ENCODE results near the gene MAN2B1. TPM values are rescaled to one million over a fixed set of nuclear protein-coding genes. Genes with fewer than 3 reads are reported as not detected.
"Not testable (repeated sequence)": the region's sequence is repeated elsewhere in the genome, so short reads cannot be mapped to it uniquely, and the experiment has no call there.

The MAN2B1 gene
- total RNA-seq, 1 donor from 2014 or later, result 120 TPM

DNA sequence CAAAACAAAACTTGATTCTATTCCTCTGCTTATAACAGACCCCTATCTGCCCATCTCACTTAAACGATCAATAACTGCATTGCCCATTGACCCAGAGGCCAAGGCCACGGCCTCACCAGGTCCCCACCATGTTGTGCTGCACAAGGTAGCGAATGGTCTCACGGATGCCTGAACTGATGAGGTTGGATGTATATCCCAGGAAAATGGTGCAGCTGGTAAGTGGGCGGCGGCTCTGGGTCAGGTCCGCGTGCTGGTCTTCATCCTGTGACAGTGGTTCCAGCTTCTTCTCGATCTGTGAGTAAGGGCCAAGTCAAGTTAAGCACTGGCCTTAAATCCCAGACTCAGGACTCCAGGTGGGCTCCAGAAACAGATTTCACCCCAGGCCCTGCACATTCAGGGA is 13.5 kb upstream of the MAN2B1 start:
- Mint-ChIP-seq H3K4me1 (ENCODE audit: low read depth) (peaks cover 5% of the 10 kb centered on the region), H3K36me3 (ENCODE audit: insufficient read depth) (peaks cover 15% of the 10 kb centered on the region), H3K9me3 (ENCODE audit: low read depth) (no peaks in the 10 kb centered on the region), H3K27me3 (no peaks in the 10 kb centered on the region), H3K27ac (no peak overlapping the region), H3K4me3 (ENCODE audit: low read depth) (peak overlapping the region; percentile 50)
- no peak for DNase-seq (ENCODE audit: low spot score, unreplicated experiment)
- TF ChIP-seq CTCF (IDR thresholded peaks at IDR 0.05; ENCODE audit: unreplicated experiment), result no peak

DNA sequence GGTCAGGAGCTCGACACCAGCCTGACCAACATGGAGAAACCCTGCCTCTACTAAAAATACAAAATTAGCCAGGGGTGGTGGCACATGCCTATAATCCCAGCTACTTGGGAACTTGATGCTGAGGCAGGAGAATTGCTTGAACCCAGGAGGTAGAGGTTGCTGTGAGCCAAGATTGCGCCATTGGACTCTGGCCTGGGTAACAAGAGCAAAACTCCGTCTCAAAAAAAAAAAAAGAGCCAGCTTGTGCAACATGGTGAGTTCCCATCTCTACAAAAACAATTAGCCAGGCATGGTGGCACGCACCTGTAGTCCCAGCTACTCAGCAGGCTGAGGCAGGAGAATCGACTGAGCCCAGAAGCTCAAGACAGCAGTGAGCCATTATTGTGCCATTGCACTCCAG is 11.5 kb upstream of the MAN2B1 start:
- peaks cover 22% of the 10 kb centered on the region for H3K36me3 Mint-ChIP-seq (ENCODE audit: insufficient read depth)
- not testable (repeated sequence) for H3K4me3 Mint-ChIP-seq (ENCODE audit: low read depth); H3K27me3 Mint-ChIP-seq; DNase-seq (ENCODE audit: low spot score, unreplicated experiment); H3K27ac Mint-ChIP-seq; H3K9me3 Mint-ChIP-seq (ENCODE audit: low read depth); H3K4me1 Mint-ChIP-seq (ENCODE audit: low read depth)

- Mint-ChIP-seq H3K4me1 (ENCODE audit: low read depth) (peaks cover 7% of the 10 kb centered on the region), H3K9me3 (ENCODE audit: low read depth) (no peaks in the 10 kb centered on the region), H3K4me3 (ENCODE audit: low read depth) (no peak overlapping the region), H3K27me3 (no peaks in the 10 kb centered on the region), H3K27ac (peak overlapping the region; percentile 88), H3K36me3 (ENCODE audit: insufficient read depth) (peaks cover 27% of the 10 kb centered on the region)
- no peak for DNase-seq (ENCODE audit: low spot score, unreplicated experiment)
- no peak for TF ChIP-seq CTCF (IDR thresholded peaks at IDR 0.05; ENCODE audit: unreplicated experiment)
These were observed 10.4 kb upstream of the MAN2B1 start for GRCh38 chr19:12676928-12677327.

DNA sequence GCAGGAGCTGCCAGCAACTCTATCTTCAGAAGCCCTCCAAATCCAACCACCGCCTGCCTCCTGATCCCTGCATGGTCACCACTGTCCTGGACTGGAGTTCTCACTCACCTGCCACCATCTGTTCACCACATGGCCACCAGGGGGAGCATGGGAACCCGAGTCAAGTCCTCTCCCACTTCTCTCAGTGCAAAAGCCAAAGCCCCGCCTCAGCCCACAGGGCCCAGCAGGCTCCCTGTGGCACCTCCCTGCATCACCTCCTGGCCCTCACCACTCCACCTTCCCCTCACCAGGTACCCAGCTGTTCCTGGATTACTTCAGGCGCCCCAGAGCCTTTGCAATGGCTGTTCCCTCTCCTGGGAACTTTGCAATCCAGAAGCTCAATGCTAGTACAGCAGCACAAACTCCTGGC is 9.8 kb upstream of the MAN2B1 start:
- Mint-ChIP-seq H3K36me3 (ENCODE audit: insufficient read depth) (peaks cover 28% of the 10 kb centered on the region), H3K27ac (peak overlapping the region; percentile 88), H3K4me3 (ENCODE audit: low read depth) (no peak overlapping the region), H3K9me3 (ENCODE audit: low read depth) (no peaks in the 10 kb centered on the region), H3K4me1 (ENCODE audit: low read depth) (peaks cover 8% of the 10 kb centered on the region), H3K27me3 (no peaks in the 10 kb centered on the region)
- peak; percentile 89 for TF ChIP-seq CTCF (IDR thresholded peaks at IDR 0.05; ENCODE audit: unreplicated experiment)
- peak; percentile 88 for DNase-seq (ENCODE audit: low spot score, unreplicated experiment)

GRCh38 chr19:12675940-12676339 is 9.4 kb upstream of the MAN2B1 start:
- no peaks in the 10 kb centered on the region for H3K27me3 Mint-ChIP-seq
- peaks cover 25% of the 10 kb centered on the region for H3K36me3 Mint-ChIP-seq (ENCODE audit: insufficient read depth)
- H3K4me1 Mint-ChIP-seq (ENCODE audit: low read depth), result peaks cover 4% of the 10 kb centered on the region
- TF ChIP-seq CTCF (IDR thresholded peaks at IDR 0.05; ENCODE audit: unreplicated experiment), result no peak
- no peak overlapping the region for H3K4me3 Mint-ChIP-seq (ENCODE audit: low read depth)
- peak overlapping the region; percentile 88 for H3K27ac Mint-ChIP-seq
- DNase-seq (ENCODE audit: low spot score, unreplicated experiment), result no peak
- no peaks in the 10 kb centered on the region for H3K9me3 Mint-ChIP-seq (ENCODE audit: low read depth)

GRCh38 chr19:12675399-12675798 is 8.9 kb upstream of the MAN2B1 start:
- no peak overlapping the region for H3K4me3 Mint-ChIP-seq (ENCODE audit: low read depth)
- no peak overlapping the region for H3K27ac Mint-ChIP-seq
- no peaks in the 10 kb centered on the region for H3K27me3 Mint-ChIP-seq
- TF ChIP-seq CTCF (IDR thresholded peaks at IDR 0.05; ENCODE audit: unreplicated experiment), result no peak
- no peaks in the 10 kb centered on the region for H3K9me3 Mint-ChIP-seq (ENCODE audit: low read depth)
- peaks cover 3% of the 10 kb centered on the region for H3K4me1 Mint-ChIP-seq (ENCODE audit: low read depth)
- no peak for DNase-seq (ENCODE audit: low spot score, unreplicated experiment)
- H3K36me3 Mint-ChIP-seq (ENCODE audit: insufficient read depth), result peaks cover 24% of the 10 kb centered on the region

All from progenitor cell of endocrine pancreas (in vitro differentiated cells).